Inflammatory macrophage (primary cell): ENCODE results near the gene ADAT3.
A peak's percentile ranks its signal among the peaks of the same experiment; 100 is the strongest.
"Not testable (repeated sequence)": the region's sequence is repeated elsewhere in the genome, so short reads cannot be mapped to it uniquely, and the experiment has no call there.

Experiments
- DNase-seq, 2 donors: peaks; one replicate each; pipeline ENCODE4 v3.0.0-alpha.2; 2020 to 2022

ADAT3 gene

DNA sequence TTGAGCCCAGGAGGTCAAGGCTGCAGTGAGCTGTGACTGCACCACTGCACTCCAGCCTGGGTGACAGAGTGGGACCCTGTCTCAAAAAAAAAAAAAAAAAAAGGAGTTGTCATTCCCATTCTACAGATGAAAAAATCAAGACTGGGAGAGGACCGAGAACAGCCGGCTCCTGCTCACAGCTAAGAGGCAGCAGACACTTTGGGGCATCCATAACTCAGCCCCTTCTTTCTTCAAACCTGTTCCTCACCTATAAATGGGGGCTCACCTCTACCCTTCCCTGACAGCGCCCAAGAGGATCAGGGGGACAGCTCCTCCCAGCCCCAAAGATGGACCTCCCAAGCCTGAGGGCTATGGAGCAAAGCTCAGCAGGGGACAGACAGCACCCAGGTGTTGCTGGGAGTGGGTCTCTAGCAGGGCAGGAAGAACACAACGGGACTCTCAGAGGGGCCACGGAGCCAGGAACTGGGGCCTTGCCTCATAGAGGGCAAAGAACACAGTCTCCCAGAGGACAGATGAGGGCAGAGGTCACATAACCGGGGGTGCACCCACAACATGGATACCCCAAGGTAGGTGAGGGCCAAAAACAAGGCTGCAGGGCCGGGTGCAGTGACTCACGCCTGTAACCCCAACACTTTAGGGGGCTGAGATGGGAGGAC is 38.4 kb upstream of the ADAT3 start:
- DNase-seq, result no peak

- DNase-seq, result no peak
Observed at GRCh38 chr19:1867349-1867724, 37.9 kb upstream of the ADAT3 start.

DNA sequence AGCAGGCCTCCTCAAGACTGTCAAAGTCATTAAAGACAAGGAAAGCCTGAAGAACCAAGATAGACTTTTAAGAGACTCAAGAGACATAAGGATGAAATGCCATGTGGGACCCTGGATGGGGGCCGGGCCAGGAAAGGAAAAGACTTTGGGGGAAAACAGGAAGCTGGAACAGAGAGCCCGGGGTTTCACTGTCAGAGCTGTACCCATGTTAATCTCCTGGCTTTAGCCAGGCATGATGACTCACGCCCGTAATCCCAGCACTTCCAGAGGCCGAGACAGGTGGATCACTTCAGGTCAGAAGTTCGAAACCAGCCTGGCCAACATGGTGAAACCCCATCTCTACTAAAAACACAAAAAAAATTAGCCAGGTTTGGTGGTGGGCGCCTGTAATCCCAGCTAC is 36.2 kb upstream of the ADAT3 start:
- no peak for DNase-seq

GRCh38 chr19:1871140-1871597 is 34.0 kb upstream of the ADAT3 start:
- no peak for DNase-seq

DNA sequence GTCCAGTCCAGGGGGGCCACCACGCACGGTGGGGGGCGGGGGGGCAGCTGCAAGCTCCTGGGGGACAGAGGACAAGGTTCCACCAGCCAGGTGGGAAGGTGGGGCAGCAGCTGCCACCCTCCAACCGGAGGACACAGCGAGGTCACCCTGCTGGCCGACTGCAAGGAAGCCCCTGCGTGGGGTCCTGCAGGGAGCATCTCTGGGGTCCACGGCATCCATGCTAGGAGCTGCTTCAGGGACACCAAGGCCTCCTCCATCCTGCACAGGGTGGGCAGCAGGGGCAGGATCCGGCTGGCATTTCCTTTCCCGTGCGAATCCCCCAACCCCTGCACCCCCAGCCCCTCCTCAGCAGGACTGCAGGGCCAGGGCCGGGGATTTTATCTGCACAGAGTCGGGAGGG is 33.6 kb upstream of the ADAT3 start:
- no peak for DNase-seq

DNA sequence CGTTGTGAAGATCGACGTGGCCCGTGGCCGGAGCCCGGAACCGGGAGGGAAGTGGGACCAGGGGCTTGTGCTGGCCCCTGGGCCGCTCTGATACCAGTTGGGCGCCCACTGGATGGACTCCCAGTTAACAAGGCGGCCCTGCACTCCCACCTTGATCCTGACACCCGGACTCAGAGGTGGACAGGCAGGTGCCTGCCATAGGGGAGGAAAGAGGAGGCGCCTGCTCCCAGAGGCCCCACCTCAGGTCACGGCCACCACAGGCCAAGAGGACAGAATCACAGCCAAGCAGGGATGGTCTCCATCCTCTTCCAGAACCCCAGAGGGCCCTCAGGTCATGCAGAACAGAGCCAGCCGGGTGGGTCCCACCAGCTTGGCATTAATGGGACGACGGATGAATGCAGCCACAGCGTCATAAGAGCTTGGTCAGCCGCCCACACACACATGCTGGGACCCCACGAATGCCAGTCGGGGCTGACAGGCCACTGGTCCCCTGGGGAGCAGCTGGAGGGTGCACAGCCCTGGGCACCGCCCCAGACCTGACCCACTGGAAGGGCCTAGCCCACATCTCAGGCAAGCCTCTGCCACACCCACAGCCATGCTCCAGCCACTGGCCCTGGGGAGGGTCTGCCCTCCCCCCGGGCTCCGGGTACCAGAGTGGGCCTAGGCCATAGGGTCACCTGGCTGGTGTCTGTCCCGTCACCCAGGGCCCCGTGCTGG is 32.2 kb upstream of the ADAT3 start:
- no peak for DNase-seq

DNA sequence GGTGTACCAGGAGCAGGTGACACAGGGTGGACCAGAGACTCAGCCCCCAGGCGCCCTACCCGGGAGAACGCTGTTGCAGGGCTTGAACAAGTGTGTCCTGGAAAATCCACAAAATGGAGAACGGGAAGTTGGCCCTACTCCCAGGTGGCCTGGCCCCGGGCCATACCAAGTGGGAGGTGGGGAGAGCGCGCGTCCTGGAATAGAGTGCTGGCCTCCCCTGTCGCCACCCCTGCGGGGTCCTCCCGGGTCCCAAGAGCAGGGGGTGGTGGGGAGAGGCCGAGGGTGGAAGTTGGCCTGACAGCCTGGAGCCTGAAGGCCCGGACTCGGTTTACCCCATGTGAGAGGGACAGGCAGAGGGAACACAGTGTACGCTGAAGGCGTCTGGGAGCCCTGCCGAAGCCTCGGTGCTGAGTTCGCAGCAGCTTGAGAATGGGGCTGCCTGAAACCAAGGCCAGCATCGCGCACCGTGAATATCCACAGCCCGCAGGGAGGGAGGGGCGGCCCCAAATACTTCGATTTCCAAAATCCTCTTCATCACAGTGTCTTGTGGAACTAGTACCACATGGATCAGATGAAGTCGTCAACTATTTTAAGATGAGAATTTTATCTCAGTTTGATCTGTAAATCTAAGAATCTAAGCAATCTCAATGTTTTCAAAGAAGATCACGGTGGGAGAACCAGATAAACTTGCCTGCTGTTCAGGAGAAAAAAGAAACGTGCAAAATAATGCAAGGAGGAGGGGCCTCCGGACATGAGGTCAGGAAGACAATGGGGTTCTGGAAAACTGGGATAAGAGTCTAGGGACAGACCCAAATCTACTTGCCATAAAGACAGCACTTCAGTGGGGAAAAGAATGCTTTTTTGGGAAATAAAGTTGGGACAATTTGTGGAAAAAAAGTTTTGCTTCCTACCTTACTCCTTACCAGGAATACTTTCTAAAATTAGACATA is 31.4 kb upstream of the ADAT3 start:
- DNase-seq, result no peak

DNA sequence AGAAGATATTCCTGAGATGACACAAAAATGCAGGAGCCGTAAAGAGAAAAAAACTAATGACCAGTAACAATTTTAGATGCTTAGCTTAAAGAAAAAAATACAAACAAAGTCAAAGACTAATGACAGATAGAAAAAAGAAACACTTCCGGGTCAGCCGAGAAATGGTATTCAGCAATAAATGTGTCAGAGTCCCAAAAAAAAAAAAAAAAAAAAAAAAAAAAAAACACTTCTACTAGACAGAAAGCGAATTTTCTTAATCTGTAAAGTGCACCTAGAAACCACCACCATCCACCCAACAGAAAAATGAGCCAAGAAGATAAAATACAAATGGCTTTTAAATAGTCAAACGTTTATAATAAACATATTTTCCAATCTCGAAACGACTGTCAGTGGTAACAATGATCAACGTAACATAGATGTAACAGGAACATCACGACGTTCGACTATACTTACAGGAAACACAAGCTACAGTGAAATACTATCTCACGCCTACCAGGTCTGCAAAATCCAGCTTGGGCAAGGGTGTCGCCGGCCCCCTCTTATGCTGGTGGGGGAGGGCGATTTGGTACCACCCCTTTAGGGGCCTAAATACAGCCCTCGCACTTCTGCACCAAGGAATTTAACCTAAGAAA is 30.5 kb upstream of the ADAT3 start:
- peak; percentile 53 to 57 for DNase-seq

DNA sequence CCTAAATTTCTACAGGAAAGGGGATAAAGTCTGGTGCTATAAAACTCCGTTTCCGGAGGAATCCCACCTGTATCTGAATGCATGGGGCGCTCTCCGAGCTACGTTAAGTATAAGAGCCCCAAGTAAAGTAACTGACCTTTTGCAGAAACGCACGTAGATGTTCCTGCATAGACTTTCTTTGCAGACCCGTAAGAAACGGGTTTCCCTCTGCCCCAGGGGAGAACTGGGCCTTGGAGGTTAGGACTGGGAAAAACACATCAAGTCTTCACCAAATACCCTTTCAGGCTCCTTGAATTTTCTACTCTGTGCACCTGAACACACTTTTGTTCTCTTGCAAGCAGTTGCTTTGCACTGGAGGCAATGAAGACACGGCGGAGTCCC is 29.9 kb upstream of the ADAT3 start:
- DNase-seq, result not testable (repeated sequence)

DNA sequence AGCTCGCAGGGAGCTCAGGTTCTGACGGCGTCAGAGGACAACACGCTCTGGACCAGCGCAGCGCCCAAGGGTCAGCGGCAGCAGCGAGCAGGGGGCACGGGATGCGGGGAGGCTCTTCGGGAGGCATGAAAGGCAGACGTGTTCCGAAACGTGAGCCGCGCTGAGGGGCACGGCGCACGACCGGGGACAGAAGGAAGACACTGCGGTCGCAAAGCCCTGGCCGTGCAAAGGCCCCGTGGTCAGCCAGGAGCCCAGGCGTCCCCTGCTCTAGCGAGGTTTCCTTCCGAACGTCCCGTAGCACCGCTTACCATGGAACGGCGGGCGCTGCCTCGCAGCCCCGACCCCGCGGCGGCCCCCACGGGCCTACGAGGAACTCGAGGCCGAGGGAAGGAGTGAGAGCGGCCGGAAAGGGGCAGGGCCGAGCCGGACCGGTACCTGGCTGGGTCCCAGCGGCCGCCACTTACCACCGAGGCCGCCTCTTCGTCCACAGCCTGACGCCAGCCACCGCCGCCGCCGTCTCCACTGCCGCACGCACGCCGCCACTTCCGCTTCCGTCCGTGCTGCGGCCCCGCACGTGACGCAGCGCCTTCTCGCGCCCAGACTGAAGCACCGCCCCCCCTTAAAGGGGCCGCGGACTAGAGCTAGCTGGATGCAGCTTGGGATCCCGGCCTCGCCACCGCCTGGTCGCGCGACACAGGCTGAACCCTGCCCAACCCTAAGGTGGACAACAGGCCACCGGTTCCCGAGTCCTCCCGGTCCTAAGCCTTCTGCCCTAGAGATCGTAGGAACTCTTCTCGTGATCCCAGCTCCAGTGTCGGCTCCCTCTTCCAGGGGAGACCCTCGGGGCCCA is 29.3 kb upstream of the ADAT3 start:
- peak; percentile 93 to 95 for DNase-seq

DNA sequence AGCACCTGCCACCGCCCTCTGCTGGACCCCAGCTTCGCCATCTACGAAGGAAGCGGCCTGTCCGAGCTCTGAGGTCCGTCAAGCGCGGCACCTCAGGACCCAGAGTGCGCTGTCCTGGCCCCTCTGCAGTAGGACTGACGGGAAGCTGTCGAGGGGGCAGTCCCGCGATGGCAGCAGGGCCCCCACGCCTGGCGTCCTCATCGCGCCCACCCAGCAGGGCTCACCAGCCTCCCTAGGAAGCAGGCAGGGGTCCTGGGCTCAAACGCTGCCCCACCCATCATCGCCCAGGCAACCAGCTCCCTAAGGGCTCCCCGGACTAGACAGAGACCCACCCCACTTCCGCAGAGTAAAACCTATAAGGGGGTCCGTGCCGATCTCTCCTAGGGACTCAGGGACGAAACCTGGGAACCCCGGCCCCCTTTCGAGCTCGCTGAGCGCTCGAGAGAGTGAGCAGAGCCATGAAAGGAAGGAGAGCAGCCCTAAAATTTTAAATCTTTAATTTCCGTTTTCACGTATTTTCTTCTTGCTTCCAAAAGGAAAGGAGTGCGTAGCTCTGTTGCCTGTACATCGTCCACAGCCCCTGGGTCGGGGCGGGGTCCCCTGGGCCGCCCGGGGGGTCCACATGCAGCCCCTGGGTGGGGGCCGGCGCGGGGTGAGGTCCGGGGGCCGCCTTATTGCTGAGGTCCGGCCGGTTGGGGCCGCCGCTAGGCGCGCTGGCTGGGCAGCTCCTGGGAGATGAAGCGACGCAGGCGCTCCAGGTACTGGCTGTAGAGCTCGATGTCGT is 28.5 kb upstream of the ADAT3 start:
- not testable (repeated sequence) for DNase-seq

DNA sequence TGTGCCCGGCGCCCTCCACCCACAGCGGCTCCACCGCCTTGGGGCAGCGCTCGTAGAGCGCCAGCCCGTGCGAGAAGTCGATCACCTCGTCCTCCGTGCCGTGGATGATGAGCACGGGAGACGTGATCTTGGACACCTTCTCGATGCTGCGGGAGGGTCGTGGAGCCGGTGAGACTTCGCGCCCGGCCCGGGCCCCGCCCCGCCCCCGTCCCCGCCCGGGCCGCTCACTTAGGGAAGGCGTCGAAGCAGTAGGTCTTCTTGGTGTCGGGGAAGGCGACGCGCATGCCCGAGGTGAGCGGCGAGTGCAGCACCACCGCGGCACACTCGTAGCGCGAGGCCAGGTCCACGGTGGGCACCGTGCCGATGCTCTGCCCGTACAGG is 27.9 kb upstream of the ADAT3 start:
- DNase-seq, result not testable (repeated sequence)

- DNase-seq, result not testable (repeated sequence)
Observed at GRCh38 chr19:1878583-1878982, 26.6 kb upstream of the ADAT3 start.

DNA sequence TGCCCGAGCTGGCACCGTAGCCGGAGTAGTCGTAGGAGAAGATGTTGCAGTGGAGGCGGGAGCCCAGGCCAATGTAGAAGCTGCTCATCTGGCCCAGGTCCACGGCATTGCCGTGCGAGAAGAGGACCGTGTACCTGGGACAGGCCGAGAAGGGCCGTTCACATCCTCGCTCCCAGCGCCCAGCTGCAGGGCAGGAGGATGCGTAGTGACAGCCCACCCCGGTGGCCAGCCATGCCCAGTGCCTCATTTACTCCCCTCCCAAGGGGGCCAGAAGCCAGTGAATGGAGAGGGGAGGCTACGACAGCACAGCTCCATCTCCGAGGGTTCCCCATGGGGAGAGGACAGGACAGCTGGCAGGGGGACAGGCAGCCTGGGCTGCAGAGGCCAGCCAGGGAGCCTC is 25.2 kb upstream of the ADAT3 start:
- not testable (repeated sequence) for DNase-seq

- DNase-seq, result no peak
Observed at GRCh38 chr19:1880611-1881392, 24.4 kb upstream of the ADAT3 start.

- not testable (repeated sequence) for DNase-seq
Observed at GRCh38 chr19:1881393-1882088, 23.7 kb upstream of the ADAT3 start.

- no peak for DNase-seq
Observed at GRCh38 chr19:1882089-1882785, 23.0 kb upstream of the ADAT3 start.

DNA sequence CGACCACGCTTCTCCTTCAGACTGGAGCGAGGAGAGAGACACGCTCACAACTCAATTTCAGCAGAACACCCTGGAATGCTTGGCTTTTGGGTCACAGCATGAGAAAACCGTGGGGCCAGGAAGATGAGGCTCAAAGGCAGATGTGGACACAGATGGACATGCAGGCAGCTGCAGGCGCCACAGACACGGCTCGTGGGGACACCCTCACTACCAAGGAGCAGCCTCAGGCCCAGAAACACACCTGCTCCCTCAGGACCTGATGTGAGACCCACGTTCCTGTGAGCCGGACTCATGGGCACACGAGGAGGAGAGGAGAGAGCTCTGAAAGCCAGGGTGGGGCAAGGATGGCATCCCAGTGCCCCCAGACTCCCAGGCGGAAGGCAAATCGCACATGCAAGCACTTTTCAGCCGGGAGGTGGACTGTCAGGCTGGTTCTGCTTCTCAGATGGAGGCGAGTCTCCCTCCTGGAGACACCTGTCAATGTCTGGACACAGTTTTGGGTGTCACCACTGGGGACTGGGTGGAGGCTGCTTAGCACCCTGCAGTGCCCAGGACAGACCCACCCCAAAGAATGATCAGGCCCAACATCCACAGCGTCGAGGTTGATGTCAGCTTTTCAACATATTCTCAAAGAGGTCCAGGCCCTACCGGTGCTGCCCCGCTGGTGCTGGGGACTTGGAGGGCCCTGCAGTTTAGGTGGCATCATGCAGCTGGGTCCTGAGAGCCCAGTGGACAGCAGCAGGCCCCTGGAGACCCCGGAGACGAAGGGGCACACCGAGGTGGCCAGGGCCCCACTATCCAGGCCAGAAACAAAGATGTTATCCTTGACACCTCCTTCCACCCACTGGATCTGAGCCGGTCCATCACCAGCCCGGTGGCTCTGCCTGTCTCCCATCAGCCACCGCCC is 22.2 kb upstream of the ADAT3 start:
- DNase-seq, result no peak
